T-cell (primary cell): ENCODE measurements around the gene NYAP2. TPM values are rescaled to one million over a fixed set of nuclear protein-coding genes. Genes with fewer than 3 reads are reported as not detected.

Experiments
- ATAC-seq, 4 experiments: fragments of 200-7000 bp in 3 of 4; fragments of 150-1000 bp in 1 of 4; cut with Tn5 transposase; replicated peaks in 1 of 4; 1 replicate in 3 of 4; 2 replicates in 1 of 4; pipeline ENCODE4 v1.10.0; 2021; ENCODE audit warnings: moderate library complexity in 3 of 4, mild to moderate bottlenecking in 2 of 4, moderate number of reproducible peaks in 1 of 4
- CTCF ChIA-PET, 2 donors: fragments of 300-600 bp; sonication (Branson Sonifier 250); formaldehyde crosslinking; loops; one replicate each; lab custom pipeline; 2022; ENCODE audit warnings: antibody characterized with exemption in 2 of 2; lab: Charles Lee
- POLR2A ChIA-PET, 2 donors: fragments of 300-600 bp; sonication (Branson Sonifier 250); formaldehyde crosslinking; loops; one replicate each; lab custom pipeline; 2022; ENCODE audit warnings: antibody characterized with exemption in 2 of 2; lab: Charles Lee
- DNase-seq, 35 experiments: peaks; one replicate each; pipeline versions ENCODE4 v3.0.0 to v3.0.0-alpha.2; 2013 to 2023
- H3K27ac ChIP-seq: one replicate; pipeline ENCODE4 v1.5.1; 2013; ENCODE audit warnings: low read length
- H3K27me3 ChIP-seq, 2 experiments: replicated peaks in 1 of 2; 1 replicate in 1 of 2; 2 replicates in 1 of 2; pipeline versions ENCODE4 v1.6.1 to v1.7.0; 2013; ENCODE audit warnings: low read length in 1 of 2, mixed read lengths in 1 of 2; ENCODE audit not compliant: control insufficient read depth in 2 of 2, insufficient read depth in 2 of 2; ENCODE audit errors: extremely low read depth in 1 of 2
- H3K36me3 ChIP-seq, 2 donors: 1 replicate in 1 of 2; 2 replicates in 1 of 2; pipeline versions ENCODE4 v1.6.1 to v1.7.0; 2013; ENCODE audit warnings: low read length in 1 of 2; ENCODE audit not compliant: control insufficient read depth in 2 of 2, insufficient read depth in 1 of 2; ENCODE audit errors: extremely low read depth in 1 of 2
- H3K4me1 ChIP-seq, 2 experiments: 1 replicate in 1 of 2; 2 replicates in 1 of 2; pipeline versions ENCODE4 v1.6.1 to v1.7.0; 2013; ENCODE audit warnings: low read length in 2 of 2, mixed read lengths in 1 of 2; ENCODE audit not compliant: insufficient read depth in 2 of 2, control insufficient read depth in 1 of 2; ENCODE audit errors: extremely low read depth in 1 of 2
- H3K4me3 ChIP-seq, 2 donors: 1 replicate in 1 of 2; 2 replicates in 1 of 2; pipeline versions ENCODE4 v1.5.1 to v1.7.0; 2013; ENCODE audit warnings: mild to moderate bottlenecking in 2 of 2, low read length in 1 of 2, moderate library complexity in 1 of 2; ENCODE audit not compliant: control insufficient read depth in 1 of 2; ENCODE audit errors: extremely low read depth in 1 of 2
- H3K9me3 ChIP-seq: 2 replicates; pipeline ENCODE4 v1.7.0; 2013
- H3K27ac Mint-ChIP-seq, 2 donors: one replicate each; pipeline ENCODE4 v1.8.0; 2020 to 2021; ENCODE audit warnings: mild to moderate bottlenecking in 2 of 2, mixed read lengths in 2 of 2
- H3K27me3 Mint-ChIP-seq, 2 donors: one replicate each; pipeline ENCODE4 v1.8.0; 2021 to 2022; ENCODE audit warnings: mixed read lengths in 2 of 2
- H3K36me3 Mint-ChIP-seq: one replicate; pipeline ENCODE4 v1.8.0; 2021; ENCODE audit warnings: mixed read lengths
- H3K4me1 Mint-ChIP-seq, 3 donors: one replicate each; pipeline ENCODE4 v1.8.0; 2020 to 2022; ENCODE audit warnings: mixed read lengths in 3 of 3, mild to moderate bottlenecking in 1 of 3
- H3K4me3 Mint-ChIP-seq, 3 donors: one replicate each; pipeline ENCODE4 v1.8.0; 2020 to 2022; ENCODE audit warnings: mild to moderate bottlenecking in 3 of 3, mixed read lengths in 3 of 3, moderate library complexity in 3 of 3
- H3K9me3 Mint-ChIP-seq, 3 donors: one replicate each; pipeline ENCODE4 v1.8.0; 2020 to 2022; ENCODE audit warnings: mixed read lengths in 3 of 3
- WGBS: methylation state at CpG from one replicate; pipeline ENCODE4 v1.1.5; 2013; ENCODE audit warnings: missing lambda C conversion rate; ENCODE audit not compliant: insufficient coverage; 5-methylcytosine and 5-hydroxymethylcytosine counted together
- total RNA-seq, 35 experiments: library from RNA in 6 of 35; stranded (reverse) in 6 of 35; fragments of 120-200 nt in 1 of 35; gene quantifications; one replicate each; pipeline versions ENCODE4 v1.2.1 to v1.2.4 and lab custom pipeline; 2013 to 2026

NYAP2 gene
- total RNA-seq, 5 donors from 2014 or later (not counting 1 experiment from before 2014, with no cell fraction given) = 0.06 to 0.15 TPM; not detected in 3

DNA sequence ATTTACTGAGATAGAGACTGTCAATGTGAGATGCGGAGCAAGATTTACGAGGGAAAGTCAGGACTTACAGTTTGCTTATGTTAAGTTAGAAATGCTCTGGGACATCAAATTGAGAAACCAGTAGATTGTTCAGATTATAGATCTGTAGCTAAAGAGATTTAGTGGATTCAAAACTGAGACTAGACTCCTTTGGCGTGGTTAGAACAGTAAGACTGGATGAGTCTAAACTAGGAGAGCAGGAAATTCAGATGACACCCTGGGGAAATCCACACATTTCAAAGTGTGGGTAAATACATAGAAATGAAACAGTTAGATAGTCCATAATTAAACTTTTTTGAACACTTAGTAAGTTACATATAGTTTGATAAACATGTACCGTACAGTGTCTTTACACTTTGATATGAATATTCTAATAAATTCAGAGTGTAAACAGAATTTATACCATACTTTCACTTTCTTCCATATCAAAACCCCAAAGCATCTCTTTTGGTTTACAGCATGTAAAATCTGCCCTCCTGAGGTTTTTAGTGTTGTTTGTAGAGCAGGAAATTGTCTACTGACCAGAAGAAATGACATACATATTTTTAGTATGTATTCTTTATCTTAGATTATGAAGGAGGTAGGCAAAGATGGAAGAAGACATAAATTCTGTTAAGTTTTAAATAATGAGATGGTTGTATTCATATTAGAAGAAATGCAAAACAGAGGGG lies 231.5 kb downstream of the NYAP2 start:
- DNase-seq (no peak), ATAC-seq (no peak)
- Mint-ChIP-seq H3K4me3 (no peak overlapping the region), H3K36me3 (no peaks in the 10 kb centered on the region), H3K27me3 (peaks cover 5 to 13% of the 10 kb centered on the region in 2 donors), H3K9me3 (no peaks in the 10 kb centered on the region), H3K4me1 (peaks cover 5 to 7% (median 6%) of the 10 kb centered on the region in 3 donors), H3K27ac (no peak overlapping the region)
- Histone ChIP-seq H3K4me1 (no peaks in the 10 kb centered on the region), H3K27ac (no peak overlapping the region), H3K4me3 (no peak overlapping the region), H3K36me3 (no peaks in the 10 kb centered on the region), H3K9me3 (no peaks in the 10 kb centered on the region), H3K27me3 (no peaks in the 10 kb centered on the region)
- ChIA-PET POLR2A (no interaction called here), CTCF (no interaction called here)
- WGBS = 59% methylated on average over 2 of the region's 4 CpGs

DNA sequence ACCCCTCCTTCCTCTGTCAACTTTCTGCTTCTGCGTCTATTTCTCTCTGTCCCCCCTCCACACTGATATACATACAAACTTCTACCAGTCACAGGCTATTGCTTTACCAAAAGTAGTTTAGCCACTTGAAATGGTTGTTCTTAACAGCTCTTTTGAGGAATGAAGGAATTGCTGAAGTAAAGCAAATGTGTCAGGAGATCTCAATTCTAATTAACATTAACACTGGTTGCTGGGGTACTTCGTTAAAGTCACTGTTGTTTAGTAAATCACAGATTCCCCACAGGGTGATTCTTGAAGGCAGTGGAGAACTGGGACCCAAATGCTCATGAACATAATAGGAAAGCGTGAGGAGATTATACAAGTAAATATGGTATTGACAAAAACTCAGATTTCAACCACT lies 232.8 kb downstream of the NYAP2 start:
- no peaks in the 10 kb centered on the region for H3K4me1 ChIP-seq
- DNase-seq (no peak), ATAC-seq (no peak)
- no peak overlapping the region for H3K4me3 ChIP-seq
- H3K27me3 ChIP-seq = no peaks in the 10 kb centered on the region
- Mint-ChIP-seq H3K36me3 (no peaks in the 10 kb centered on the region), H3K27me3 (peaks cover 5 to 13% of the 10 kb centered on the region in 2 donors), H3K4me3 (no peak overlapping the region), H3K27ac (no peak overlapping the region), H3K4me1 (peaks cover 5 to 7% (median 6%) of the 10 kb centered on the region in 3 donors), H3K9me3 (no peaks in the 10 kb centered on the region)
- H3K9me3 ChIP-seq = no peaks in the 10 kb centered on the region
- no CpG with 5 or more reads among the region's 3 CpGs for WGBS
- ChIA-PET POLR2A (no interaction called here), CTCF (no interaction called here)
- H3K27ac ChIP-seq = no peak overlapping the region
- H3K36me3 ChIP-seq = no peaks in the 10 kb centered on the region

DNA sequence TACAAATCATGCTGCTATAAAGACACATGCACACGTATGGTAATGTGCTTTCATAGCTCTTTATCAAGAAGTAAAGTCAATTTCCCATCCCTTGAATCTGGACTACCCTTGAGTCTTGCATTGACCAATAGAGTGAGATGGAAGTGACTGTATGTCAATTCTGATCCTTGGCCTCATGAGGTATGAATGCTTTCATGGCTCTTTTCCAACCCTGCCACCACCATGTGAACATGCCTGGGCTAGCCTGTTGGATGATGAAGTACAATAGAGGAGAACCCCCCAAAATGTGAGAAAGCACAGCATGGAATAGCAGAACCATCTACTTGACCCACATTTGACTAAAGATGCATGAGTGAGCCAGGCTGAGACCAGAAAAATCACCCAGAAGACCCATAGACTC lies 237.0 kb downstream of the NYAP2 start:
- Histone ChIP-seq H3K4me3 (no peak overlapping the region), H3K27ac (no peak overlapping the region), H3K36me3 (no peaks in the 10 kb centered on the region), H3K27me3 (no peaks in the 10 kb centered on the region), H3K9me3 (no peaks in the 10 kb centered on the region), H3K4me1 (no peaks in the 10 kb centered on the region)
- H3K4me1 Mint-ChIP-seq = no peaks in the 10 kb centered on the region
- peaks cover 5 to 8% of the 10 kb centered on the region in 2 donors for H3K27me3 Mint-ChIP-seq
- no peak for ATAC-seq
- ChIA-PET POLR2A (no interaction called here), CTCF (no interaction called here)
- H3K27ac Mint-ChIP-seq = no peak overlapping the region
- no peak for DNase-seq
- no peak overlapping the region for H3K4me3 Mint-ChIP-seq
- H3K9me3 Mint-ChIP-seq = no peaks in the 10 kb centered on the region
- WGBS = no CpG with 5 or more reads among the region's 1 CpG
- no peaks in the 10 kb centered on the region for H3K36me3 Mint-ChIP-seq

DNA sequence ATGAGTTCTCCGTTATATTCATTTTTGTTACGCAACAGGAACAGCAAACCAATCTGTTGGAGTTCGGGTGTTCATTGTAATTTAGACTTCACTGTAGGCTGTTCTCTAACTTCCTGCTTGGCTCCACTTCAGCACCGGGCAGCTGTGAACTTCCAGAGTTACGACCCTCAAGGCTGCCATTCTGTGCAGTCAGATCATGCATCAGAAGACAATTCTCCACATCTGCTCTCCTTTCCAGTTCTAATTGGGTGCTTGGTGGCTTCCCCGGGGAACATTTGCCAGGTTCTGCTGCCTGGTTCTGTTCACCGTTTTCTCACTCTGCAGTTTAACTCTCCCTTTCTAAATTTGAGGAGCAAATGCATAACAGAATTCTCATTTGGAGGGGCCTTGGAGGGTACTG lies 237.7 kb downstream of the NYAP2 start:
- H3K4me1 Mint-ChIP-seq = no peaks in the 10 kb centered on the region
- ChIA-PET CTCF (no interaction called here), POLR2A (no interaction called here)
- DNase-seq = no peak
- H3K36me3 Mint-ChIP-seq = no peaks in the 10 kb centered on the region
- H3K9me3 Mint-ChIP-seq = no peaks in the 10 kb centered on the region
- H3K27me3 Mint-ChIP-seq = peaks cover 3 to 6% of the 10 kb centered on the region in 2 donors
- Histone ChIP-seq H3K4me3 (no peak overlapping the region), H3K27ac (no peak overlapping the region), H3K9me3 (no peaks in the 10 kb centered on the region), H3K27me3 (no peaks in the 10 kb centered on the region), H3K4me1 (no peaks in the 10 kb centered on the region), H3K36me3 (no peaks in the 10 kb centered on the region)
- no peak overlapping the region for H3K4me3 Mint-ChIP-seq
- no peak for ATAC-seq
- no peak overlapping the region for H3K27ac Mint-ChIP-seq
- 34% methylated on average over 4 of the region's 7 CpGs for WGBS

DNA sequence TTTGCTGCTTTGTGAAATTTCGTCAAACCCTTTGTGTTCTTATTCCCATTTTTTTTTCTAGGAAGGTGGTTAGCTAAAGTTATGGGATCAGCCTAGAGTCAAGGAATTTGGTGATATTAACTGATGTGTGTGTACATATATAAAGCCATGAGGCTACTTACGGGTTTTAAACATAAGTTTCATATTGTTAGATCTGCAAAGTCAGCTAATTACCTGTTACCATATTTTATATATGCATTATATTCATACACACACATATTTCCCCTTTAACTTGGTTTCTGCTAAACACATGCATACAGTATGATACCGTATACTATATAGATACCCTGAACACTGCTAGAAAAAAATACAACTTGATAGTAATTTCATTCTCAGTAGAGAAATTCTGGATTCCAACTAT lies 241.0 kb downstream of the NYAP2 start:
- Histone ChIP-seq H3K36me3 (no peaks in the 10 kb centered on the region), H3K4me1 (no peaks in the 10 kb centered on the region), H3K9me3 (no peaks in the 10 kb centered on the region), H3K4me3 (no peak overlapping the region), H3K27ac (no peak overlapping the region), H3K27me3 (no peaks in the 10 kb centered on the region)
- DNase-seq (no peak), ATAC-seq (no peak)
- Mint-ChIP-seq H3K4me3 (no peak overlapping the region), H3K9me3 (peaks cover 0 to 4% (median 0%) of the 10 kb centered on the region in 3 donors), H3K36me3 (no peaks in the 10 kb centered on the region), H3K27ac (no peak overlapping the region), H3K27me3 (peaks cover 3 to 5% of the 10 kb centered on the region in 2 donors), H3K4me1 (no peaks in the 10 kb centered on the region)
- ChIA-PET POLR2A (interaction anchor here in 1 of 2 donors (0.5 kb wide), 1 partner anchor 319 kb away, joined by 5 read pairs; no protein-coding TSS in a partner anchor), CTCF (no interaction called here)
- WGBS = no CpG with 5 or more reads among the region's 3 CpGs

DNA sequence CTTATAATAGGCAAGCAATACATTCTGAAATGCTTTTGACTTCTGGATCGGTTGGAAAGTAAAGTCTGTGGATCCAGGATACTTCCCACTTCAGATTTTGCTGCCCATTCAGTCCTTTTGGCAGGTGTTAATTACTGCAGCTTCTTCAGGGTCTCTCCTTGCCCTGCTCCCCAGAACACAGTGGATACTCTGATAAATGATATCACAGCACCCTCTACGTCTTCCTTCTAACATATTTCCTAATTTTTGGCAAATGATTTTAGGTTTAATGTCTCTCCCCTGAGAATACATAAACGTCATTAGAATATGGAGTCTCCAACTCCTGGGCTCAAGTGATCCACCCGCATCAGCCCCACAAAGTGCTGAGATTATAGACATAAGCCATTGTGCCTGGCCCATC lies 249.8 kb downstream of the NYAP2 start:
- Histone ChIP-seq H3K27me3 (no peaks in the 10 kb centered on the region), H3K9me3 (no peaks in the 10 kb centered on the region), H3K27ac (no peak overlapping the region), H3K4me3 (no peak overlapping the region), H3K36me3 (no peaks in the 10 kb centered on the region), H3K4me1 (no peaks in the 10 kb centered on the region)
- no peak for ATAC-seq
- CTCF ChIA-PET = no interaction called here
- no peak for DNase-seq
- peaks cover 4 to 12% of the 10 kb centered on the region in 2 donors for H3K27me3 Mint-ChIP-seq
- H3K4me1 Mint-ChIP-seq = no peaks in the 10 kb centered on the region
- 93% methylated on average over 2 of the region's 4 CpGs for WGBS
- no peaks in the 10 kb centered on the region for H3K36me3 Mint-ChIP-seq
- H3K4me3 Mint-ChIP-seq = no peak overlapping the region
- peaks cover 0 to 4% (median 0%) of the 10 kb centered on the region in 3 donors for H3K9me3 Mint-ChIP-seq
- POLR2A ChIA-PET = no interaction called here
- no peak overlapping the region for H3K27ac Mint-ChIP-seq
